Measurements from ENCODE around the gene GANAB. TPM values are rescaled to one million over a fixed set of nuclear protein-coding genes. Genes with fewer than 3 reads are reported as not detected.
A peak's percentile ranks its signal among the peaks of the same experiment; 100 is the strongest.

GANAB gene
- total and polyA plus RNA-seq, 2 experiments from 2014 or later: 82.3 to 272 TPM

GRCh38 chr11:62677714-62678113 lies 31.3 kb upstream of the GANAB start:
- no peak overlapping the region for H2AFZ ChIP-seq
- Mint-ChIP-seq H3K4me1 (peaks cover 20% of the 10 kb centered on the region), H3K27me3 (ENCODE audit: insufficient read depth, low read depth, poor library complexity) (peaks cover 9% of the 10 kb centered on the region), H3K4me3 (peak overlapping the region; percentile 80), H3K27ac (no peak overlapping the region; the same call in 1 of the 2 replicates), H3K36me3 (ENCODE audit: low read depth) (peaks cover 45% of the 10 kb centered on the region), H3K9me3 (no peaks in the 10 kb centered on the region)
- H3K4me2 ChIP-seq: peak overlapping the region; percentile 98
- no peaks in the 10 kb centered on the region for H3K9me2 ChIP-seq (ENCODE audit: insufficient read depth)
- DNase-seq (ENCODE audit: low spot score) (no peak), ATAC-seq (no peak)
- peaks cover 29% of the 10 kb centered on the region for H3K79me2 ChIP-seq (replicated peaks; ENCODE audit: insufficient read depth)
- peaks cover 29% of the 10 kb centered on the region for H3F3A ChIP-seq (replicated peaks; ENCODE audit: low read depth)
- no peak for TF ChIP-seq CTCF (conservative IDR thresholded peaks at IDR 0.05; ENCODE audit: low read depth in 2 of 2)
- TF ChIP-seq CREB1 (CRISPR knock-in tag; IDR thresholded peaks at IDR 0.05; ENCODE audit: low read depth): no peak
- no peaks in the 10 kb centered on the region; the same call in 1 of the 2 replicates for H4K20me1 ChIP-seq (replicated peaks; ENCODE audit: insufficient read depth)
- 0 out of 2 replicates have a peak overlapping the region, but pooled peaks have one; percentile 69 for H3K27ac ChIP-seq (ENCODE audit: low read depth)
- H3K4me3 ChIP-seq: peak overlapping the region; percentile 99
- H3K36me3 ChIP-seq (ENCODE audit: insufficient read depth): no peaks in the 10 kb centered on the region
- no peaks in the 10 kb centered on the region for H3K27me3 ChIP-seq (ENCODE audit: insufficient read depth)
- peaks cover 18% of the 10 kb centered on the region for H3K4me1 ChIP-seq (ENCODE audit: insufficient read depth)

DNA sequence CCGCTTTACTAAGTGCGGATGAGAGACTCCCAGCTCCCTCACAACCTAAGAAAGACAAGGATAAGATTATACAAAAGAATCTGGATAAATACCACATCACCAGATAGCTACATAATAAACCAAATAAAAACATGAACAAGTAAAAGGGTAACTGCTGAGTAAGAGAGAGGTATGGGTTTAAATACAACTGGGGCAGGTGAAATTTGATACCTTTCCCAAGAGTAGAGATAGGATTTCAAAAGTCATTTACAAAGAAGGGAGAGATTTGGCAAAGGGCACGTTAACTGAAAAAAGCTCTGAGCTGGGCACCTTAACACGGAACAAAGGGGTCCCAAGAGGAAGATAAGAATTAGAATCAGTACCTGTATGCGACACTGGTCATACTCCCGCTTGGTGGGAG lies 30.7 kb upstream of the GANAB start:
- Histone ChIP-seq H3K27ac (ENCODE audit: low read depth) (peak overlapping the region; percentile 69; the same call in 1 of the 2 replicates), H3F3A (replicated peaks; ENCODE audit: low read depth) (peaks cover 32% of the 10 kb centered on the region), H2AFZ (no peak overlapping the region), H4K20me1 (replicated peaks; ENCODE audit: insufficient read depth) (no peaks in the 10 kb centered on the region; the same call in 1 of the 2 replicates), H3K27me3 (ENCODE audit: insufficient read depth) (no peaks in the 10 kb centered on the region), H3K36me3 (ENCODE audit: insufficient read depth) (no peaks in the 10 kb centered on the region), H3K4me2 (peak overlapping the region; percentile 98; the same call in 1 of the 2 replicates), H3K4me1 (ENCODE audit: insufficient read depth) (peaks cover 20% of the 10 kb centered on the region), H3K4me3 (peak overlapping the region; percentile 99; the same call in 1 of the 2 replicates), H3K79me2 (replicated peaks; ENCODE audit: insufficient read depth) (peaks cover 31% of the 10 kb centered on the region), H3K9me2 (ENCODE audit: insufficient read depth) (no peaks in the 10 kb centered on the region)
- Mint-ChIP-seq H3K4me3 (peak overlapping the region; percentile 80), H3K27ac (peak overlapping the region; percentile 54; the same call in 1 of the 2 replicates), H3K4me1 (peaks cover 20% of the 10 kb centered on the region), H3K27me3 (ENCODE audit: insufficient read depth, low read depth, poor library complexity) (peaks cover 10% of the 10 kb centered on the region), H3K9me3 (no peaks in the 10 kb centered on the region), H3K36me3 (ENCODE audit: low read depth) (peaks cover 48% of the 10 kb centered on the region)
- DNase-seq (ENCODE audit: low spot score) (no peak), ATAC-seq (no peak)
- TF ChIP-seq STAT1 (IDR thresholded peaks at IDR 0.05; ENCODE audit: unreplicated experiment): no peak
- no peak for TF ChIP-seq CREB1 (CRISPR knock-in tag; IDR thresholded peaks at IDR 0.05; ENCODE audit: low read depth)
- TF ChIP-seq EZH2phosphoT487 (IDR thresholded peaks at IDR 0.05; ENCODE audit: unreplicated experiment): no peak
- no peak for TF ChIP-seq EZH2 (IDR thresholded peaks at IDR 0.05; ENCODE audit: low read depth, unreplicated experiment)
- TF ChIP-seq CTCF (conservative IDR thresholded peaks at IDR 0.05; ENCODE audit: low read depth in 2 of 2): no peak
- no peak for TF ChIP-seq JUNB (IDR thresholded peaks at IDR 0.05; ENCODE audit: unreplicated experiment)
- TF ChIP-seq ZNF114 (CRISPR knock-in tag; IDR thresholded peaks at IDR 0.05): no peak
- TF ChIP-seq, protein P1, sequence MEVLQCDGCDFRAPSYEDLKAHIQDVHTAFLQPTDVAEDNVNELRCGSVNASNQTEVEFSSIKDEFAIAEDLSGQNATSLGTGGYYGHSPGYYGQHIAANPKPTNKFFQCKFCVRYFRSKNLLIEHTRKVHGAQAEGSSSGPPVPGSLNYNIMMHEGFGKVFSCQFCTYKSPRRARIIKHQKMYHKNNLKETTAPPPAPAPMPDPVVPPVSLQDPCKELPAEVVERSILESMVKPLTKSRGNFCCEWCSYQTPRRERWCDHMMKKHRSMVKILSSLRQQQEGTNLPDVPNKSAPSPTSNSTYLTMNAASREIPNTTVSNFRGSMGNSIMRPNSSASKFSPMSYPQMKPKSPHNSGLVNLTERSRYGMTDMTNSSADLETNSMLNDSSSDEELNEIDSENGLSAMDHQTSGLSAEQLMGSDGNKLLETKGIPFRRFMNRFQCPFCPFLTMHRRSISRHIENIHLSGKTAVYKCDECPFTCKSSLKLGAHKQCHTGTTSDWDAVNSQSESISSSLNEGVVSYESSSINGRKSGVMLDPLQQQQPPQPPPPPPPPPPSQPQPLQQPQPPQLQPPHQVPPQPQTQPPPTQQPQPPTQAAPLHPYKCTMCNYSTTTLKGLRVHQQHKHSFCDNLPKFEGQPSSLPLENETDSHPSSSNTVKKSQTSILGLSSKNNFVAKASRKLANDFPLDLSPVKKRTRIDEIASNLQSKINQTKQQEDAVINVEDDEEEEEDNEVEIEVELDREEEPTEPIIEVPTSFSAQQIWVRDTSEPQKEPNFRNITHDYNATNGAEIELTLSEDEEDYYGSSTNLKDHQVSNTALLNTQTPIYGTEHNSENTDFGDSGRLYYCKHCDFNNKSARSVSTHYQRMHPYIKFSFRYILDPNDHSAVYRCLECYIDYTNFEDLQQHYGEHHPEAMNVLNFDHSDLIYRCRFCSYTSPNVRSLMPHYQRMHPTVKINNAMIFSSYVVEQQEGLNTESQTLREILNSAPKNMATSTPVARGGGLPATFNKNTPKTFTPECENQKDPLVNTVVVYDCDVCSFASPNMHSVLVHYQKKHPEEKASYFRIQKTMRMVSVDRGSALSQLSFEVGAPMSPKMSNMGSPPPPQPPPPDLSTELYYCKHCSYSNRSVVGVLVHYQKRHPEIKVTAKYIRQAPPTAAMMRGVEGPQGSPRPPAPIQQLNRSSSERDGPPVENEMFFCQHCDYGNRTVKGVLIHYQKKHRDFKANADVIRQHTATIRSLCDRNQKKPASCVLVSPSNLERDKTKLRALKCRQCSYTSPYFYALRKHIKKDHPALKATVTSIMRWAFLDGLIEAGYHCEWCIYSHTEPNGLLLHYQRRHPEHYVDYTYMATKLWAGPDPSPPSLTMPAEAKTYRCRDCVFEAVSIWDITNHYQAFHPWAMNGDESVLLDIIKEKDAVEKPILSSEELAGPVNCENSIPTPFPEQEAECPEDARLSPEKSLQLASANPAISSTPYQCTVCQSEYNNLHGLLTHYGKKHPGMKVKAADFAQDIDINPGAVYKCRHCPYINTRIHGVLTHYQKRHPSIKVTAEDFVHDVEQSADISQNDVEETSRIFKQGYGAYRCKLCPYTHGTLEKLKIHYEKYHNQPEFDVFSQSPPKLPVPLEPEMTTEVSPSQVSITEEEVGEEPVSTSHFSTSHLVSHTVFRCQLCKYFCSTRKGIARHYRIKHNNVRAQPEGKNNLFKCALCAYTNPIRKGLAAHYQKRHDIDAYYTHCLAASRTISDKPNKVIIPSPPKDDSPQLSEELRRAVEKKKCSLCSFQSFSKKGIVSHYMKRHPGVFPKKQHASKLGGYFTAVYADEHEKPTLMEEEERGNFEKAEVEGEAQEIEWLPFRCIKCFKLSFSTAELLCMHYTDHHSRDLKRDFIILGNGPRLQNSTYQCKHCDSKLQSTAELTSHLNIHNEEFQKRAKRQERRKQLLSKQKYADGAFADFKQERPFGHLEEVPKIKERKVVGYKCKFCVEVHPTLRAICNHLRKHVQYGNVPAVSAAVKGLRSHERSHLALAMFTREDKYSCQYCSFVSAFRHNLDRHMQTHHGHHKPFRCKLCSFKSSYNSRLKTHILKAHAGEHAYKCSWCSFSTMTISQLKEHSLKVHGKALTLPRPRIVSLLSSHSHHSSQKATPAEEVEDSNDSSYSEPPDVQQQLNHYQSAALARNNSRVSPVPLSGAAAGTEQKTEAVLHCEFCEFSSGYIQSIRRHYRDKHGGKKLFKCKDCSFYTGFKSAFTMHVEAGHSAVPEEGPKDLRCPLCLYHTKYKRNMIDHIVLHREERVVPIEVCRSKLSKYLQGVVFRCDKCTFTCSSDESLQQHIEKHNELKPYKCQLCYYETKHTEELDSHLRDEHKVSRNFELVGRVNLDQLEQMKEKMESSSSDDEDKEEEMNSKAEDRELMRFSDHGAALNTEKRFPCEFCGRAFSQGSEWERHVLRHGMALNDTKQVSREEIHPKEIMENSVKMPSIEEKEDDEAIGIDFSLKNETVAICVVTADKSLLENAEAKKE (CRISPR knock-in tag; IDR thresholded peaks at IDR 0.05): no peak
- TF ChIP-seq NANOG (IDR thresholded peaks at IDR 0.05; ENCODE audit: borderline replicate concordance): no peak
- TF ChIP-seq ETS1 (IDR thresholded peaks at IDR 0.05): no peak

Data from GM23338 (cell line).